ENCODE measurements around the gene SEZ6.

DNA sequence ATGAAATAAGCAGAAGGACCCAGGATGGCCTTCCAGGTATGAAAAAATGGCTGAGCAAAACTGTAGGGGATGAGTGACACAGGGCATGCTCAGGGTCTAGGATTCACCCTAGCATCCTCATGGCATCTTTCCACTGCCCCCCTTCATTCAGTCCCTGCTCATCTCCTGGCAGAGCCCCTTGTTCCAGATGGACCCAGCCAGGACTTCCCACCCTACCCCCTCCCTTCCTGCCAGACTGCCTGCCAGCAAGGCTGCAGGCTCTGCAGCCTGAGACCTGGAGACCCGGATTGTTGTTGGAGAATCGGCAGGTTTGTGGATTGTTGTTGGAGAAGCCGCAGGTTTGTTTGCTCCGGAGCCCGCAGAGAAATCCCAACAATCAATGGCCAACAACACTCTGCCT, 6.6 kb downstream of the SEZ6 start:
- TF ChIP-seq, protein P1, sequence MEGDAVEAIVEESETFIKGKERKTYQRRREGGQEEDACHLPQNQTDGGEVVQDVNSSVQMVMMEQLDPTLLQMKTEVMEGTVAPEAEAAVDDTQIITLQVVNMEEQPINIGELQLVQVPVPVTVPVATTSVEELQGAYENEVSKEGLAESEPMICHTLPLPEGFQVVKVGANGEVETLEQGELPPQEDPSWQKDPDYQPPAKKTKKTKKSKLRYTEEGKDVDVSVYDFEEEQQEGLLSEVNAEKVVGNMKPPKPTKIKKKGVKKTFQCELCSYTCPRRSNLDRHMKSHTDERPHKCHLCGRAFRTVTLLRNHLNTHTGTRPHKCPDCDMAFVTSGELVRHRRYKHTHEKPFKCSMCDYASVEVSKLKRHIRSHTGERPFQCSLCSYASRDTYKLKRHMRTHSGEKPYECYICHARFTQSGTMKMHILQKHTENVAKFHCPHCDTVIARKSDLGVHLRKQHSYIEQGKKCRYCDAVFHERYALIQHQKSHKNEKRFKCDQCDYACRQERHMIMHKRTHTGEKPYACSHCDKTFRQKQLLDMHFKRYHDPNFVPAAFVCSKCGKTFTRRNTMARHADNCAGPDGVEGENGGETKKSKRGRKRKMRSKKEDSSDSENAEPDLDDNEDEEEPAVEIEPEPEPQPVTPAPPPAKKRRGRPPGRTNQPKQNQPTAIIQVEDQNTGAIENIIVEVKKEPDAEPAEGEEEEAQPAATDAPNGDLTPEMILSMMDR (conservative IDR thresholded peaks at IDR 0.05; ENCODE audit: low read depth, low read length), result no peak
- no peak for TF ChIP-seq EZH2 (IDR thresholded peaks at IDR 0.05; ENCODE audit: borderline replicate concordance, low read depth, low read length, poor library complexity, severe bottlenecking)
